GM18502 (cell line): ENCODE results near the gene CALML3.

ENCODE experiments used
- ATAC-seq: cut with Tn5 transposase; IDR thresholded peaks from one replicate; pipeline ENCODE4 v1.9.1; 2021; ENCODE audit warnings: mild to moderate bottlenecking; ENCODE audit not compliant: unreplicated experiment, poor library complexity

Gene CALML3

GRCh38 chr10:5522913-5523560 is 1.7 kb upstream of the CALML3 start:
- no peak for ATAC-seq

GRCh38 chr10:5523796-5524574 is 776 bp upstream of the CALML3 start:
- no peak for ATAC-seq

- ATAC-seq: no peak
Observed at GRCh38 chr10:5525561-5526341, 990 bp downstream of the CALML3 start.

GRCh38 chr10:5526691-5527331 is 2.0 kb downstream of the CALML3 start:
- no peak for ATAC-seq

- ATAC-seq: no peak
Observed at GRCh38 chr10:5527332-5528200, 2.8 kb downstream of the CALML3 start.

- ATAC-seq: no peak
Observed at GRCh38 chr10:5528989-5529701, 4.4 kb downstream of the CALML3 start.

GRCh38 chr10:5529702-5530411 is 5.1 kb downstream of the CALML3 start:
- ATAC-seq: no peak

- no peak for ATAC-seq
Observed at GRCh38 chr10:5530412-5530806, 5.6 kb downstream of the CALML3 start.

GRCh38 chr10:5530846-5531557 is 6.2 kb downstream of the CALML3 start:
- no peak for ATAC-seq

- no peak for ATAC-seq
Observed at GRCh38 chr10:5531558-5532306, 7.0 kb downstream of the CALML3 start.

GRCh38 chr10:5532307-5532605 is 7.5 kb downstream of the CALML3 start:
- no peak for ATAC-seq

- no peak for ATAC-seq
Observed at GRCh38 chr10:5532618-5533097, 7.9 kb downstream of the CALML3 start.

- ATAC-seq: no peak
Observed at GRCh38 chr10:5533098-5533731, 8.5 kb downstream of the CALML3 start.

- no peak for ATAC-seq
Observed at GRCh38 chr10:5534051-5534821, 9.5 kb downstream of the CALML3 start.

GRCh38 chr10:5534880-5535856 is 10.4 kb downstream of the CALML3 start:
- no peak for ATAC-seq
